Measurements from ENCODE around the gene CFI. TPM values are rescaled to one million over a fixed set of nuclear protein-coding genes. Genes with fewer than 3 reads are reported as not detected.
A peak's percentile ranks its signal among the peaks of the same experiment; 100 is the strongest.

Gene CFI
- total RNA-seq, 1 donor from 2014 or later: not detected

- Mint-ChIP-seq H3K27ac (ENCODE audit: unreplicated experiment) (peak within 1 kb of the TSS; percentile 36), H3K9me3 (no peaks in the 10 kb centered on the region), H3K4me3 (peak within 1 kb of the TSS; percentile 91), H3K36me3 (ENCODE audit: low read depth) (no peaks in the 10 kb centered on the region), H3K4me1 (peaks cover 14% of the 10 kb centered on the region), H3K27me3 (ENCODE audit: low read depth) (peaks cover 32% of the 10 kb centered on the region)
- TF ChIP-seq CTCF (conservative IDR thresholded peaks at IDR 0.05): no peak
- DNase-seq (ENCODE audit: low read depth, low spot score): peak; percentile 50
These were observed 71.8 kb downstream of the CFI start, which contains the start of gene PLA2G12A for GRCh38 chr4:109729718-109730618. Gene PLA2G12A (minus strand): TSS chr4:109730070. CDS start chr4:109729809, 261 bp downstream.

GRCh38 chr4:109729117-109729717, 72.6 kb downstream of the CFI start:
- Mint-ChIP-seq H3K27me3 (ENCODE audit: low read depth) (peaks cover 32% of the 10 kb centered on the region), H3K36me3 (ENCODE audit: low read depth) (no peaks in the 10 kb centered on the region), H3K4me3 (peak overlapping the region; percentile 88), H3K4me1 (peaks cover 14% of the 10 kb centered on the region), H3K27ac (ENCODE audit: unreplicated experiment) (no peak overlapping the region), H3K9me3 (no peaks in the 10 kb centered on the region)
- no peak for TF ChIP-seq CTCF (conservative IDR thresholded peaks at IDR 0.05)
- no peak for DNase-seq (ENCODE audit: low read depth, low spot score)

- Mint-ChIP-seq H3K27me3 (ENCODE audit: low read depth) (peaks cover 30% of the 10 kb centered on the region), H3K9me3 (no peaks in the 10 kb centered on the region), H3K4me1 (peaks cover 14% of the 10 kb centered on the region), H3K27ac (ENCODE audit: unreplicated experiment) (no peak overlapping the region), H3K36me3 (ENCODE audit: low read depth) (no peaks in the 10 kb centered on the region), H3K4me3 (peak overlapping the region; percentile 88)
- no peak for DNase-seq (ENCODE audit: low read depth, low spot score)
- TF ChIP-seq CTCF (conservative IDR thresholded peaks at IDR 0.05): no peak
These were observed 73.4 kb downstream of the CFI start for GRCh38 chr4:109728385-109728784.

GRCh38 chr4:109723110-109723509, 78.7 kb downstream of the CFI start:
- Mint-ChIP-seq H3K27me3 (ENCODE audit: low read depth) (peaks cover 7% of the 10 kb centered on the region), H3K36me3 (ENCODE audit: low read depth) (peaks cover 8% of the 10 kb centered on the region), H3K4me3 (no peak overlapping the region), H3K9me3 (peaks cover 6% of the 10 kb centered on the region), H3K4me1 (no peaks in the 10 kb centered on the region), H3K27ac (ENCODE audit: unreplicated experiment) (no peak overlapping the region)
- no peak for DNase-seq (ENCODE audit: low read depth, low spot score)
- TF ChIP-seq CTCF (conservative IDR thresholded peaks at IDR 0.05): no peak

GRCh38 chr4:109722357-109722756, 79.4 kb downstream of the CFI start:
- H3K9me3 Mint-ChIP-seq: peaks cover 6% of the 10 kb centered on the region
- H3K27me3 Mint-ChIP-seq (ENCODE audit: low read depth): peaks cover 2% of the 10 kb centered on the region
- H3K36me3 Mint-ChIP-seq (ENCODE audit: low read depth): peaks cover 8% of the 10 kb centered on the region
- TF ChIP-seq CTCF (conservative IDR thresholded peaks at IDR 0.05): no peak
- no peaks in the 10 kb centered on the region for H3K4me1 Mint-ChIP-seq
- DNase-seq (ENCODE audit: low read depth, low spot score): no peak
- no peak overlapping the region for H3K27ac Mint-ChIP-seq (ENCODE audit: unreplicated experiment)
- no peak overlapping the region for H3K4me3 Mint-ChIP-seq

Measured in neural crest cell (in vitro differentiated cells).